ENCODE data around the gene ARHGAP10.

DNA sequence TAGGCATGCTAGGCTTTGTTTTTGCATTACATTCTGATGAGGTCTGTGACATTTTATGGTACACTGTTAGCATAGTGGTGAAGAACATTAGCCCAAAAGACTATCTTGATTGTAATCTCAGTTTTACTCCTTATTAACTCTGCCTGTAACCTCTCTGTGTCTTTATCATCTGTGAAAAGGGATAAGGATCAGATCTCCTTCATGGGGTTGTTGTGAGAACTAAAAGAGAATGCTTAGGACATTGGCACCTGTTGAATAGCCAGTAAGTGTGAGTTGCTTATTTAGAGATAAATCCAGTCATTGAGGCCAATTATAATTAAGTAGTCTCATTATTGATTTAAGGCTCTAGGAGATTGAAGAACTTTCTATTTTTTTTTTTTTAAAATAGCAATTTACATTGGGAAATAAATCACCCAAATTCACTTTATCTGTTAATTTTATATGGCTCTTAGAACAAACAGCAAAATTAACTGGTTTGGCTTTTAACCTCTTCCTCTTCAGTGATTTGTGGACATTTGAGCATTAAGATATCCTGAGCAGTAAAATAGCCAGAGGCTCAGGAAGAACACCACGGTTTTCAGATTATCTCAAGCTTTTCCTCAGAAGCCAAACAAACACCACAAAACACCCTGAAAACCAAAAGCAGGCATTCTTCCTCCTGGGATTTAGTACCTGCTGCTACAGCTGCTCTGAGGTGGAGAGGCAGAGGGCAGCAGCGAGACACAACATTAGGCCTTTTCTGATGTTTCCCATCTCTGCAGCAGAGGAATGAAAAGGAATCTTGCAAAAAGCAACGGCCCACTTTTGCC lies 192.9 kb downstream of the ARHGAP10 start:
- TF ChIP-seq FOXM1 (IDR thresholded peaks at IDR 0.05; ENCODE audit: low read depth, low read length) (no peak), RBBP5 (conservative IDR thresholded peaks at IDR 0.05) (no peak), FOS (IDR thresholded peaks at IDR 0.05; ENCODE audit: borderline replicate concordance, extremely low read depth, insufficient read length) (no peak)

All from GM12878 (cell line).